Fibroblast of the aortic adventitia (primary cell): Measurements from ENCODE around the gene SLC9A6. TPM values are rescaled to one million over a fixed set of nuclear protein-coding genes. Genes with fewer than 3 reads are reported as not detected.
A peak's percentile ranks its signal among the peaks of the same experiment; 100 is the strongest.

Experiments
- DNase-seq: peaks from one replicate; pipeline ENCODE4 v3.0.0-alpha.2; 2010; ENCODE audit warnings: low read depth
- H3K4me3 ChIP-seq: 2 replicates; pipeline ENCODE4 v1.5.1; 2011; ENCODE audit warnings: low read depth, mild to moderate bottlenecking, control low read depth, low read length, moderate library complexity
- CTCF ChIP-seq: IDR thresholded peaks from 2 replicates; pipeline ENCODE4 v1.5.1; 2011; ENCODE audit warnings: mild to moderate bottlenecking, low read length, control low read depth, inconsistent platforms; ENCODE audit not compliant: insufficient read depth
- total RNA-seq: library from RNA; depleted of rRNA; stranded (reverse); fragments of >200 nt; gene quantifications from 2 replicates; pipeline ENCODE4 v1.2.3, GENCODE V29; 2012; ENCODE audit warnings: low replicate concordance

The SLC9A6 gene
- total RNA-seq, 1 donor = 26.3 TPM

GRCh38 chrX:136034668-136035067 lies 49.4 kb downstream of the SLC9A6 start:
- DNase-seq = peak; percentile 54
- no peak overlapping the region for H3K4me3 ChIP-seq
- TF ChIP-seq CTCF = no peak

- no peak for DNase-seq
- no peak overlapping the region for H3K4me3 ChIP-seq
- no peak for TF ChIP-seq CTCF
Measured at GRCh38 chrX:136035663-136036062, 50.4 kb downstream of the SLC9A6 start.

- no peak for DNase-seq
- TF ChIP-seq CTCF = no peak
- H3K4me3 ChIP-seq = no peak overlapping the region
Measured at GRCh38 chrX:136039485-136039884, 54.2 kb downstream of the SLC9A6 start.

GRCh38 chrX:136039968-136040367 lies 54.7 kb downstream of the SLC9A6 start:
- no peak for TF ChIP-seq CTCF
- DNase-seq = no peak
- no peak overlapping the region for H3K4me3 ChIP-seq

GRCh38 chrX:136041254-136041812 lies 56.1 kb downstream of the SLC9A6 start:
- no peak overlapping the region for H3K4me3 ChIP-seq
- no peak for TF ChIP-seq CTCF

GRCh38 chrX:136045008-136045407 lies 59.8 kb downstream of the SLC9A6 start:
- DNase-seq = no peak
- TF ChIP-seq CTCF = no peak
- no peak overlapping the region for H3K4me3 ChIP-seq

More at GRCh38 chrX:136041254-136041812, 56.1 kb downstream of the SLC9A6 start:
- DNase-seq = no peak
